Peyer's patch (tissue), 4 donors: ENCODE results near the gene PLEKHG3. TPM values are rescaled to one million over a fixed set of nuclear protein-coding genes. Genes with fewer than 3 reads are reported as not detected.

ENCODE experiments used
- DNase-seq, 3 donors: peaks; one replicate each; pipeline ENCODE4 v3.0.0-alpha.2; 2017 to 2019
- H3K27ac ChIP-seq, 4 donors: fragments of 200-600 bp; sonication (generic); one replicate each; pipeline ENCODE4 v1.5.1; 2016 to 2019
- H3K27me3 ChIP-seq, 2 donors: fragments of 200-600 bp; sonication (generic); one replicate each; pipeline ENCODE4 v1.5.1; 2019
- H3K36me3 ChIP-seq, 3 donors: fragments of 200-600 bp; sonication (generic); one replicate each; pipeline ENCODE4 v1.5.1; 2016 to 2019
- H3K4me1 ChIP-seq, 4 donors: fragments of 200-600 bp; sonication (generic); one replicate each; pipeline ENCODE4 v1.5.1; 2016 to 2019
- H3K4me3 ChIP-seq, 4 donors: fragments of 200-600 bp; sonication (generic); 1 replicate in 3 of 4; 2 replicates in 1 of 4; pipeline ENCODE4 v1.5.1; 2016 to 2019; ENCODE audit warnings: mild to moderate bottlenecking in 1 of 4
- H3K9me3 ChIP-seq, 4 donors: fragments of 200-600 bp; sonication (generic); one replicate each; pipeline ENCODE4 v1.5.1; 2016 to 2019; ENCODE audit warnings: mild to moderate bottlenecking in 1 of 4
- CTCF ChIP-seq, 6 experiments: fragments of 450-650 bp in 4 of 6; fragments of 200-600 bp in 2 of 6; sonication (generic) in 1 of 6; IDR thresholded peaks; one replicate each; pipeline ENCODE4 v1.5.1; 2017 to 2019; ENCODE audit warnings: antibody characterized with exemption in 6 of 6, mild to moderate bottlenecking in 3 of 6, moderate library complexity in 1 of 6
- POLR2A ChIP-seq, 2 donors: fragments of 450-650 bp; IDR thresholded peaks; one replicate each; pipeline ENCODE4 v1.5.1; 2017; ENCODE audit warnings: antibody characterized with exemption in 2 of 2, mild to moderate bottlenecking in 2 of 2, moderate library complexity in 2 of 2
- total RNA-seq, 4 donors: library from RNA; depleted of rRNA; stranded (reverse); fragments of >200 nt; gene quantifications; one replicate each; pipeline ENCODE4 v1.1.0, GENCODE V29; 2016

Gene PLEKHG3
- total RNA-seq, 4 donors from 2014 or later = 18.2 to 45.5 (median 31.5) TPM

- no peak overlapping the region for H3K4me3 ChIP-seq
- TF ChIP-seq CTCF (IDR thresholded peaks at IDR 0.05) = no peak
- no peak for TF ChIP-seq POLR2A (IDR thresholded peaks at IDR 0.05)
- H3K27ac ChIP-seq = no peak overlapping the region
- peaks cover 0 to under 1% (median 0%) of the 10 kb centered on the region in 4 donors for H3K4me1 ChIP-seq
- H3K36me3 ChIP-seq = peaks cover 0 to 52% (median 0%) of the 10 kb centered on the region in 3 donors
- H3K27me3 ChIP-seq = no peaks in the 10 kb centered on the region
- no peaks in the 10 kb centered on the region for H3K9me3 ChIP-seq
- DNase-seq = peak in 1 of 3 donors; percentile 26
Observed at GRCh38 chr14:64732066-64732465, 27.8 kb downstream of the PLEKHG3 start.

GRCh38 chr14:64732536-64733120, 28.4 kb downstream of the PLEKHG3 start:
- H3K27ac ChIP-seq = no peak overlapping the region
- DNase-seq = peak in 1 of 3 donors; percentile 38
- TF ChIP-seq CTCF (IDR thresholded peaks at IDR 0.05) (no peak), POLR2A (IDR thresholded peaks at IDR 0.05) (no peak)
- H3K4me1 ChIP-seq = peaks cover 0 to 4% (median 0%) of the 10 kb centered on the region in 4 donors
- H3K36me3 ChIP-seq = peaks cover 0 to 58% (median 0%) of the 10 kb centered on the region in 3 donors
- no peaks in the 10 kb centered on the region for H3K9me3 ChIP-seq
- H3K4me3 ChIP-seq = no peak overlapping the region
- H3K27me3 ChIP-seq = no peaks in the 10 kb centered on the region

GRCh38 chr14:64733321-64733720, 29.1 kb downstream of the PLEKHG3 start:
- Histone ChIP-seq H3K27me3 (no peaks in the 10 kb centered on the region), H3K9me3 (no peaks in the 10 kb centered on the region), H3K4me1 (peaks cover 0 to 4% (median 0%) of the 10 kb centered on the region in 4 donors), H3K36me3 (peaks cover 0 to 58% (median 0%) of the 10 kb centered on the region in 3 donors), H3K4me3 (no peak overlapping the region), H3K27ac (no peak overlapping the region)
- peak in 1 of 3 donors; percentile 8 for DNase-seq
- no peak for TF ChIP-seq POLR2A (IDR thresholded peaks at IDR 0.05)
- TF ChIP-seq CTCF (IDR thresholded peaks at IDR 0.05) = no peak

- Histone ChIP-seq H3K27ac (no peak overlapping the region), H3K4me3 (no peak overlapping the region), H3K27me3 (no peaks in the 10 kb centered on the region), H3K9me3 (no peaks in the 10 kb centered on the region), H3K36me3 (peaks cover 0 to 58% (median 0%) of the 10 kb centered on the region in 3 donors), H3K4me1 (peaks cover 0 to 4% (median 0%) of the 10 kb centered on the region in 4 donors)
- no peak for TF ChIP-seq POLR2A (IDR thresholded peaks at IDR 0.05)
- DNase-seq = peak in 1 of 3 donors; percentile 4
Observed at GRCh38 chr14:64733899-64734298, 29.7 kb downstream of the PLEKHG3 start.

- Histone ChIP-seq H3K27me3 (no peaks in the 10 kb centered on the region), H3K9me3 (no peaks in the 10 kb centered on the region), H3K4me1 (peaks cover 0 to 4% (median 0%) of the 10 kb centered on the region in 4 donors), H3K27ac (no peak overlapping the region), H3K4me3 (no peak overlapping the region), H3K36me3 (peaks cover 0 to 64% (median 0%) of the 10 kb centered on the region in 3 donors)
- no peak for DNase-seq
- TF ChIP-seq POLR2A (IDR thresholded peaks at IDR 0.05) = no peak
- TF ChIP-seq CTCF (IDR thresholded peaks at IDR 0.05) = no peak
Observed at GRCh38 chr14:64734990-64735389, 30.8 kb downstream of the PLEKHG3 start.

GRCh38 chr14:64736271-64737169, 32.3 kb downstream of the PLEKHG3 start:
- TF ChIP-seq CTCF (IDR thresholded peaks at IDR 0.05) = no peak
- TF ChIP-seq POLR2A (IDR thresholded peaks at IDR 0.05) = no peak
- Histone ChIP-seq H3K36me3 (peaks cover 0 to 69% (median 0%) of the 10 kb centered on the region in 3 donors), H3K27me3 (no peaks in the 10 kb centered on the region), H3K4me3 (no peak overlapping the region), H3K9me3 (no peaks in the 10 kb centered on the region), H3K27ac (peak overlapping the region in 1 of 4 donors; percentile 42), H3K4me1 (peaks cover 0 to 4% (median 0%) of the 10 kb centered on the region in 4 donors)
- peak in 2 of 3 donors; percentile 59 to 70 for DNase-seq
